ENCODE results near the gene PRKAA2. TPM values are rescaled to one million over a fixed set of nuclear protein-coding genes. Genes with fewer than 3 reads are reported as not detected.

PRKAA2 gene
- total RNA-seq, 1 donor from 2014 or later, result 77.2 TPM

GRCh38 chr1:56703747-56704146 is 58.6 kb downstream of the PRKAA2 start:
- DNase-seq (no peak), ATAC-seq (ENCODE audit: poor library complexity) (no peak)
- intact Hi-C loops (cut with DNase I), result loop anchor here (10.0 kb wide), 1 partner anchor 59 kb away; the partner anchor contains the start of gene PRKAA2

DNA sequence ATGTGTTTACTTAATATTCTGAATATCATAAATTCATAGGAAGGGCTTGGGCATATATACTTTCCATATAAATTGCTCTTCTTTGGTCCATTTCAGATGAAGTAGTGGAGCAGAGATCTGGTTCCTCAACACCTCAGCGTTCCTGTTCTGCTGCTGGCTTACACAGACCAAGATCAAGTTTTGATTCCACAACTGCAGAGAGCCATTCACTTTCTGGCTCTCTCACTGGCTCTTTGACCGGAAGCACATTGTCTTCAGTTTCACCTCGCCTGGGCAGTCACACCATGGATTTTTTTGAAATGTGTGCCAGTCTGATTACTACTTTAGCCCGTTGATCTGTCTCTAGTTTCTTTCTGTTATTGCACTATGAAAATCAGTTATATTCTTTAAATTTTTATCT is 62.3 kb downstream of the PRKAA2 start:
- DNase-seq (no peak), ATAC-seq (ENCODE audit: poor library complexity) (no peak)
- intact Hi-C loops (cut with DNase I), result loop anchor here (10.0 kb wide), 1 partner anchor 63 kb away; the partner anchor contains the start of gene PRKAA2

DNA sequence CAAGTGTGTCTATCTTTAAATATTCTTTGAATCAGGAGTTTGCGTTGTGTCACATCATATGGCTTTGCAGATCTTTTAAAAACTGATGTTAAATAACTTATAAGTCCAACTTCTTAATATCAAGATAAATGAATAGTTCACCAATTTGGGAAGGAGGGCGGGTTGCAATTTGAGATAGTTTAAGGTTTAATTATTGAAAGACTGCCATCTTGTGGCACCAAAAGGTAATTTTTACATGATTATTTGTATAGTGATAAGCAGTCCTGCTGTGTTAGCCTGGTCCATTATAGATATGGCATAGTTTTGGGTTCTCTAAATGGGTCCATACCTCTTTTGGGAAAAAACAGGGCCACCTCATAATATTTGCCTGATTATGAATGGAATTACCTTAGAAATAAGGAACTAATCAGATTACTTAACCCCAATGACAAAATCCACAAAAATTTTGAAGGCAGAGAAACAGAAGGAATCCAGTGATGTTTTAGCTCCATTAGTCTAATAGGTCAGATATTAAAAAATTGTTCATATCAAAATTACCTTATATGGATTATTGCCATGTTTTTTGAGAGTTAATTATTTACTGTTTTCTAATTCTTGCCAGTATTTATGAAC is 64.3 kb downstream of the PRKAA2 start:
- intact Hi-C loops (cut with DNase I), result loop anchor here (10.0 kb wide), 1 partner anchor 65 kb away; the partner anchor contains the start of gene PRKAA2
- ATAC-seq (ENCODE audit: poor library complexity) (peak; percentile 77), DNase-seq (no peak)

DNA sequence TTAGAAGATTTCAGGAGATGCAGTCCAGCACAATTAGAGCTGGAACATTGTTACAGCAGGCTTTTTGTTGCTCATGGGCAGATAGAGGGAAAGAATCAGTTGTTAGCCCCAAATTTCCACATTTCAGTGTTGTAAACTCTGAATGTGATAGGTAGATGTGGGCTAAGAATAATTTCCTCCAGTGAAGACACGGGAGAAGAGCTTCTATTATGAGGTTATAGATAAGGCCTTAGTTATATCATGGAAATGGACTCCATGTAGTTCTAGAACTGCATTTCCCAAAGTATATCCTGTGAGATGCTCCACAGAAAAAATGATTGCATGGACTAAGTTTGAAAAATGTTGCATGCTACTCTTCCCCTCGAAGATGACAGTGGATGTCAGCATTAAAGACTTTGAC is 64.9 kb downstream of the PRKAA2 start:
- no peak for ATAC-seq (ENCODE audit: poor library complexity)
- intact Hi-C loops (cut with DNase I), result loop anchor here (10.0 kb wide), 1 partner anchor 65 kb away; the partner anchor contains the start of gene PRKAA2
- no peak for DNase-seq

- DNase-seq (no peak), ATAC-seq (ENCODE audit: poor library complexity) (no peak)
- intact Hi-C loops (cut with DNase I), result no loop called here
These were observed 65.5 kb downstream of the PRKAA2 start for GRCh38 chr1:56710646-56711045.

- ATAC-seq (ENCODE audit: poor library complexity) (no peak), DNase-seq (no peak)
- intact Hi-C loops (cut with DNase I), result no loop called here
These were observed 67.0 kb downstream of the PRKAA2 start for GRCh38 chr1:56712150-56712549.

DNA sequence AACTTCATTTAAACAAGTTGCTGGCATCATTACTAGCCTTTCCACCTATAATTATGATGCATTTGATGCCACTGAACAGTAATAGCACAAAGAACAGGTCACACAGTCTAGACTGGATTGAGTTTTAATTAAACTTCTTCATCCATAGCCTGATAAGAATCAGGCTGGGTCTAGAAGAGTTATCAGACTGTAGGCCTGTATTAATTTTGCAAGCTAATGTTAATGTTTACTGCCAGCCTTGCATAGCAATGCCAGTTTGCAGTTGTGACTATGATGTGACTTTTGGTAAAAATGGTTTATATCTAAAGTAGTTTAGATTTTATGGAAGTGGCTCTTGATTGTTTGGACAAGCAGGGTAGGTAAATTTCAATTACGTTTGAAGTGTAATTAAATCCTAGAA is 68.0 kb downstream of the PRKAA2 start:
- intact Hi-C loops (cut with DNase I), result no loop called here
- no peak for ATAC-seq (ENCODE audit: poor library complexity)
- DNase-seq, result no peak

DNA sequence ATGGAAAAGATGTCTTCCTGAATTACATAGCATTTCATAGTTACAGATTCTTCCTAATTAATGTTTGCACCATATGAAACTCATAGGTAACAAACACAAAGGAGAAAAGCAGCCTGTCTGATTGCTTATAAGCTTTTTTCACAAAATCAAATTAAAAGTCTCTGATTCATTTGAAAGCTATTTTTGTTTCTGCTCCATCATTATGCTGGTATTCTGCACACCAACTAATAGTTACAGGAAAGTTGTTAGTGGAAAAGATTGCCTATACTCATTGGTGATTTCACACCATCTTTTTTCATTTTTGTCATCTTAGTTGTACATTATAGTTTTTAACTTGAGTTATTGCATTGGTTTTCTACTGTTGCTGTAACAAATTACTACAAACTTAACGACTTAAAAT is 70.0 kb downstream of the PRKAA2 start:
- ATAC-seq (ENCODE audit: poor library complexity) (no peak), DNase-seq (no peak)
- intact Hi-C loops (cut with DNase I), result no loop called here

DNA sequence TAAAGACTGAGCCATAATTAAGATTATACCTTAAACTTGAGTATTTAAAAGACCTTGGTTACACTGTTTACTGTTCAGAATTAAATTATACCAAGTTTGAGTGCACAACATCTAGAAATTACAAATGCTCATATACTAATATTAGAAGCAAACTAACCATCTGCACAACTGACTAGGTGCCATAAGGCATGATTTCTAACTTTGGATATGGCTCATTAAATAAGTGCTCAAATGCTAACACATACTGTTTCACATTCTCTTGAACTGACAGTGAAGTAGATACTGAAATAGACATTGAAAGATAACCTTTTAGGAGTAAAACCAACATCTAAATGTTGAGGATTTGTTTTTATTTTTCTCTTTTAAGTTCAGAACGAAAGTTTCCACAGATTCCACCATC is 74.1 kb downstream of the PRKAA2 start:
- DNase-seq (no peak), ATAC-seq (ENCODE audit: poor library complexity) (no peak)
- intact Hi-C loops (cut with DNase I), result no loop called here

DNA sequence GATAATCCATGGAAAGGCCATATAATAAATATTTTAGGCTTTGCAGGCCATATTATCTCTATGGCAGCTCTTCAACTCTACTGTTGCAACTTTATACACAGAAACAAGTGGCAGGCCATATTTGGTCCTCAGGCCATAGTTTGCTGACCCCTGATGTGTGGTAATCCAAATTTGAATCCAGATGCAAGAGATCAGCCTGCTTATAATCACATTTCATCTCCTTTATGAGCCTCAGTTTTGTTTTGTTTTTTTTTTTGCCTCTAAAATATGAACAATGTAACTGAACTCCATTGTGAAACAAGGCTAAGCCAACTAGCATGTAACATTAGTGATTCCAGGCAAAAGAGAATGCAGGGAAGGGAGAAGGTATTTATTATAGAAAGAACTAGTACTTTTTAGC is 81.6 kb downstream of the PRKAA2 start:
- ATAC-seq (ENCODE audit: poor library complexity), result no peak
- no peak for DNase-seq
- intact Hi-C loops (cut with DNase I), result no loop called here

GRCh38 chr1:56728964-56729363 is 83.8 kb downstream of the PRKAA2 start:
- intact Hi-C loops (cut with DNase I), result no loop called here
- ATAC-seq (ENCODE audit: poor library complexity) (no peak), DNase-seq (no peak)

GRCh38 chr1:56745231-56745630 is 100.1 kb downstream of the PRKAA2 start:
- intact Hi-C loops (cut with DNase I), result no loop called here
- DNase-seq (no peak), ATAC-seq (ENCODE audit: poor library complexity) (no peak)

DNA sequence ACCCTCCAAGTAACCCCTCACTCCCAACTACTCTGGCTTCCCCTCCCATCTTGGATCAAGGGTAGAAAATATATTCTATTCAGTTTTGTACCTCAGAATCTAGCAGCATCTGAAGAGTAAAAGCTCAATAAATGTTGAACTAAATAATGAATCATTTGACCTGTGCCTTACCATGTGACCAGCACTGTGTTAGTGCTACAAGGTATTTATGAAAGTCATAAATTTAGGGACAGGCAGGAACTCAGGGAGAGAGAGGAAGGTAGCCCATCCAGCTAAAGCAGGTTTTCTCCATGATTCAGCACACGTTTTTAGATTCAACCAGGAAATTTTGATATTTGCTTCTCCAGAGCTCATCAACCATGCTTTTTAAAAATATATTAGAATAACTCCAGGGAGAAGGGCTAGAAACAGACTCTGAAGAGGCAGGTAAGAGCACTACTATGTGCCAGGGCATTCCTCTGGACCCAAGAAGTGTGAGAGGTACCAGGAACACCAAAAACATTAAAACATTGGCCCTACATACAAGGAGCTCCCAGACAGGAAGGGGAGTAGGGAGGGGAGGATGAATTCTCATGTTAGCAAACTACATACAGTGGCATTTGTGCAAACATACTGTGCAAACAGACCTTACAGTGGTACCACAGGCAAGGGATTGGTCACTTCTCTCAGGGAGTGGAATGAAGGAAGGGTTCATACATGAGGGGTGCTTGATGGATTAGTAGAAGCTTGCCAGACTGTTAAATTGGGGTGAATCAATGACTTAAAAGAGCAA is 109.8 kb downstream of the PRKAA2 start:
- no peak for ATAC-seq (ENCODE audit: poor library complexity)
- intact Hi-C loops (cut with DNase I), result no loop called here
- no peak for DNase-seq

GRCh38 chr1:56755911-56756310 is 110.8 kb downstream of the PRKAA2 start:
- DNase-seq (no peak), ATAC-seq (ENCODE audit: poor library complexity) (no peak)
- intact Hi-C loops (cut with DNase I), result no loop called here

DNA sequence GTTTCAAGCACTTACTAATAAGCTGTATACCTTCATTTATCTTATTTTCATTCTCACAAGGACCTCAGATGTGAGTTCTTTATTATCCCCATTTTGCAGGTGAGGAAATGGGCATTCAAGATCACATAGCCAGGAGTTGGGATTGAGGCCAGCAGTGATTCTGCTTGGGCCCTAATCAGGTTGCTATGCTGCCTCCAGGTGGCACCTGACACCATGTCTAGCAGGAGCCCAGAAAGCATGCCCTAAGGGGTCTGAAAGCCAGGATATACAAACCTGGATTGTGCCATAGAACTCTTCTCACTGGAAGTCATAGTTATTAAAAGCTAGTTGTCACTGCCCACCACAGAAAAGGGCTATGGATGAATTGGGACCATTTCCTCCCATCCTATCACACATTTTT is 113.0 kb downstream of the PRKAA2 start:
- DNase-seq (peak; percentile 39), ATAC-seq (ENCODE audit: poor library complexity) (peak; percentile 76)
- intact Hi-C loops (cut with DNase I), result no loop called here

- ATAC-seq (ENCODE audit: poor library complexity) (no peak), DNase-seq (no peak)
- intact Hi-C loops (cut with DNase I), result no loop called here
These were observed 113.7 kb downstream of the PRKAA2 start for GRCh38 chr1:56758794-56759193.
